H1 (cell line): Measurements from ENCODE around the gene FBXO11. TPM values are rescaled to one million over a fixed set of nuclear protein-coding genes. Genes with fewer than 3 reads are reported as not detected.

Source experiments
- CTCF ChIA-PET: fragments of 300-600 bp; sonication (Branson Sonifier 250); formaldehyde crosslinking; loops from one replicate; lab custom pipeline; 2021; ENCODE audit not compliant: partially characterized antibody; lab: Charles Lee
- POLR2A ChIA-PET: fragments of 300-600 bp; sonication (Branson Sonifier 250); formaldehyde crosslinking; loops from one replicate; lab custom pipeline; 2021; ENCODE audit warnings: inconsistent platforms; ENCODE audit not compliant: partially characterized antibody; lab: Charles Lee
- DNase-seq, 2 experiments: peaks; one replicate each; pipeline versions ENCODE4 v3.0.0 to v3.0.0-alpha.2; 2010 to 2022; ENCODE audit warnings: low spot score in 2 of 2, low read depth in 1 of 2, mixed read lengths in 1 of 2
- FAIRE-seq: peaks from 2 replicates; lab custom pipeline; 2011; peaks lifted over from hg19 to GRCh38; lab: Jason Lieb, UNC
- H2AFZ ChIP-seq: 2 replicates; pipeline ENCODE4 v1.8.1; 2012; ENCODE audit warnings: low read length, inconsistent platforms
- H2AK5ac ChIP-seq: 2 replicates; pipeline ENCODE4 v1.6.1; 2013; ENCODE audit warnings: low read depth, low read length
- H2BK120ac ChIP-seq: replicated peaks from 2 replicates; pipeline ENCODE3; 2013; ENCODE audit warnings: low read depth, low read length, inconsistent platforms
- H2BK12ac ChIP-seq: 2 replicates; pipeline ENCODE4 v1.6.1; 2013; ENCODE audit warnings: low read depth, low read length
- H2BK15ac ChIP-seq: 2 replicates; pipeline ENCODE4 v1.6.1; 2013; ENCODE audit warnings: low read length
- H2BK20ac ChIP-seq: 2 replicates; pipeline ENCODE4 v1.6.1; 2013; ENCODE audit warnings: low read length
- H2BK5ac ChIP-seq: 2 replicates; pipeline ENCODE4 v1.6.1; 2013; ENCODE audit warnings: low read depth, low read length
- H3K14ac ChIP-seq: 2 replicates; pipeline ENCODE4 v1.6.1; 2013; ENCODE audit warnings: inconsistent platforms; ENCODE audit not compliant: insufficient read length
- H3K18ac ChIP-seq: 2 replicates; pipeline ENCODE4 v1.6.1; 2013; ENCODE audit warnings: low read length; ENCODE audit errors: extremely low read depth
- H3K23ac ChIP-seq: 2 replicates; pipeline ENCODE4 v1.6.1; 2013; ENCODE audit warnings: inconsistent platforms; ENCODE audit not compliant: insufficient read length
- H3K23me2 ChIP-seq: 2 replicates; pipeline ENCODE4 v1.6.1; 2013; ENCODE audit warnings: low read depth, low read length
- H3K27ac ChIP-seq: 2 replicates; pipeline ENCODE4 v1.6.1; 2011; ENCODE audit warnings: low read depth, low read length, inconsistent platforms
- H3K27me3 ChIP-seq, 4 experiments: replicated peaks in 1 of 4; 1 replicate in 1 of 4; 2 replicates in 3 of 4; pipeline versions ENCODE4 v1.6.1 to v1.8.1; 2011 to 2013; ENCODE audit warnings: low read length in 3 of 4, mild to moderate bottlenecking in 3 of 4, inconsistent platforms in 2 of 4, mixed read lengths in 2 of 4, moderate library complexity in 1 of 4; ENCODE audit not compliant: control insufficient read depth in 3 of 4, insufficient read depth in 3 of 4; ENCODE audit errors: extremely low read depth in 1 of 4
- H3K36me3 ChIP-seq, 4 experiments: 2 replicates each; pipeline versions ENCODE4 v1.6.1 to v1.8.1; 2011 to 2013; ENCODE audit warnings: mild to moderate bottlenecking in 4 of 4, low read length in 3 of 4, moderate library complexity in 2 of 4, control low read depth in 1 of 4, inconsistent platforms in 1 of 4; ENCODE audit not compliant: insufficient read depth in 4 of 4, control insufficient read depth in 2 of 4
- H3K4ac ChIP-seq: replicated peaks from 2 replicates; pipeline ENCODE3; 2013; ENCODE audit warnings: low read length, low read depth, mixed read lengths, inconsistent platforms; ENCODE audit not compliant: insufficient read length
- H3K4me1 ChIP-seq, 4 experiments: replicated peaks in 1 of 4; 1 replicate in 1 of 4; 2 replicates in 3 of 4; pipeline versions ENCODE4 v1.6.1 to v1.8.1; 2011 to 2013; ENCODE audit warnings: low read length in 3 of 4, inconsistent platforms in 2 of 4, mixed read lengths in 1 of 4; ENCODE audit not compliant: insufficient read depth in 4 of 4, control insufficient read depth in 3 of 4
- H3K4me2 ChIP-seq, 2 experiments: 2 replicates each; pipeline versions ENCODE4 v1.6.1 to v1.8.1; 2011 to 2013; ENCODE audit warnings: low read depth in 2 of 2, low read length in 2 of 2, control low read depth in 1 of 2, inconsistent platforms in 1 of 2, mild to moderate bottlenecking in 1 of 2; ENCODE audit not compliant: insufficient read depth in 1 of 2
- H3K4me3 ChIP-seq, 4 experiments: fragments of 200-600, 300-600 bp in 1 of 4; sonication (generic), shearing (Covaris generic), sonication (Bioruptor Twin) in 1 of 4; 2 replicates each; pipeline versions ENCODE4 v1.5.1 to v1.8.1; 2011 to 2016; ENCODE audit warnings: low read length in 4 of 4, low read depth in 3 of 4, control low read depth in 2 of 4, inconsistent platforms in 2 of 4, mild to moderate bottlenecking in 2 of 4, mixed read lengths in 1 of 4, moderate library complexity in 1 of 4; ENCODE audit not compliant: insufficient read depth in 2 of 4; ENCODE audit errors: extremely low read depth in 1 of 4
- H3K56ac ChIP-seq: replicated peaks from 2 replicates; pipeline ENCODE3; 2013; ENCODE audit warnings: low read depth, mild to moderate bottlenecking, mixed read lengths, low read length, inconsistent platforms; ENCODE audit not compliant: insufficient read length
- H3K79me1 ChIP-seq: 2 replicates; pipeline ENCODE4 v1.6.1; 2013; ENCODE audit warnings: low read depth, low read length, control low read depth
- H3K79me2 ChIP-seq, 2 experiments: 2 replicates each; pipeline versions ENCODE4 v1.6.1 to v1.8.1; 2012 to 2013; ENCODE audit warnings: low read length in 2 of 2, mild to moderate bottlenecking in 2 of 2, inconsistent platforms in 1 of 2; ENCODE audit not compliant: insufficient read depth in 2 of 2, control insufficient read depth in 1 of 2
- H3K9ac ChIP-seq, 4 experiments: replicated peaks in 1 of 4; 1 replicate in 1 of 4; 2 replicates in 3 of 4; pipeline versions ENCODE4 v1.6.1 to v1.8.1; 2011 to 2013; ENCODE audit warnings: low read depth in 3 of 4, low read length in 3 of 4, control low read depth in 2 of 4, mild to moderate bottlenecking in 2 of 4, moderate library complexity in 2 of 4, inconsistent platforms in 1 of 4; ENCODE audit errors: extremely low read depth in 1 of 4
- H3K9me3 ChIP-seq, 2 experiments: 2 replicates each; pipeline versions ENCODE4 v1.6.1 to v1.8.1; 2012 to 2013; ENCODE audit warnings: mild to moderate bottlenecking in 2 of 2, moderate library complexity in 2 of 2, control low read depth in 1 of 2, inconsistent platforms in 1 of 2, low read depth in 1 of 2, low read length in 1 of 2, mixed read lengths in 1 of 2; ENCODE audit not compliant: insufficient read depth in 2 of 2
- H4K20me1 ChIP-seq, 2 experiments: replicated peaks in 1 of 2; 2 replicates each; pipeline versions ENCODE3 to v1.8.1; 2011 to 2013; ENCODE audit warnings: inconsistent platforms in 2 of 2, low read length in 2 of 2, mild to moderate bottlenecking in 1 of 2; ENCODE audit not compliant: insufficient read depth in 2 of 2, control insufficient read depth in 1 of 2
- H4K5ac ChIP-seq: 2 replicates; pipeline ENCODE4 v1.6.1; 2013; ENCODE audit warnings: low read length, low read depth, mixed read lengths, inconsistent platforms; ENCODE audit not compliant: insufficient read length
- H4K8ac ChIP-seq: 2 replicates; pipeline ENCODE4 v1.8.0; 2013; ENCODE audit warnings: mild to moderate bottlenecking, moderate library complexity, low read length, inconsistent platforms; ENCODE audit not compliant: insufficient read depth; ENCODE audit errors: extremely low read depth
- H4K91ac ChIP-seq: replicated peaks from 2 replicates; pipeline ENCODE3; 2013; ENCODE audit warnings: low read length, mixed read lengths, inconsistent platforms; ENCODE audit not compliant: insufficient read length
- ASH2L ChIP-seq: fragments of 200-600, 300-600 bp; sonication (generic); IDR thresholded peaks from one replicate; pipeline ENCODE4 v1.7.1; 2017; ENCODE audit warnings: low read length
- CEBPB ChIP-seq: IDR thresholded peaks from 2 replicates; pipeline ENCODE4 v1.6.1; 2012; ENCODE audit warnings: low read depth, low read length
- CHD2 ChIP-seq: IDR thresholded peaks from 2 replicates; pipeline ENCODE4 v1.6.1; 2012; ENCODE audit warnings: low read length, improper control_type of control experiment
- CREB1 ChIP-seq: IDR thresholded peaks from 2 replicates; pipeline ENCODE4 v1.6.1; 2012; ENCODE audit warnings: inconsistent platforms
- CTBP2 ChIP-seq: IDR thresholded peaks from 2 replicates; pipeline ENCODE4 v1.7.0; 2011; ENCODE audit warnings: borderline replicate concordance, mild to moderate bottlenecking, moderate library complexity, mixed read lengths, low read length; ENCODE audit not compliant: insufficient read depth, insufficient read length
- EZH2 ChIP-seq: fragments of 200-600 bp; sonication (generic); IDR thresholded peaks from 2 replicates; pipeline ENCODE4 v1.7.1; 2012; ENCODE audit warnings: low read depth, mild to moderate bottlenecking, moderate library complexity, low read length, inconsistent platforms; ENCODE audit not compliant: severe bottlenecking
- KDM1A ChIP-seq: fragments of 200-600, 300-600 bp; sonication (generic); IDR thresholded peaks from 2 replicates; pipeline ENCODE4 v1.7.1; 2016; ENCODE audit warnings: mild to moderate bottlenecking, low read length, borderline replicate concordance
- SIRT6 ChIP-seq: IDR thresholded peaks from one replicate; pipeline ENCODE4 v1.7.1; 2012; ENCODE audit warnings: low read length, inconsistent platforms
- WGBS, 2 experiments: shearing (Covaris generic) in 1 of 2; methylation state at CpG; one replicate each; pipeline versions ENCODE4 v1.1.6 to v1.1.7; 2013 to 2015; ENCODE audit warnings: low lambda C conversion rate in 2 of 2, mixed read lengths in 2 of 2, inconsistent platforms in 1 of 2, low coverage in 1 of 2, missing lambda C conversion rate in 1 of 2; ENCODE audit not compliant: insufficient replicate concordance in 2 of 2, insufficient coverage in 1 of 2, insufficient read length in 1 of 2; ENCODE audit errors: extremely low coverage in 1 of 2, missing lambda C conversion rate in 1 of 2; 5-methylcytosine and 5-hydroxymethylcytosine counted together
- polyA plus RNA-seq, 7 experiments: library from polyadenylated mRNA; depleted of rRNA in 3 of 7; stranded (reverse) in 5 of 7; unstranded in 2 of 7; fragments of >200 nt in 5 of 7; fragments of 200-250 nt in 2 of 7; gene quantifications; 1 replicate in 5 of 7; 2 replicates in 1 of 7; 4 replicates in 1 of 7; pipeline versions ENCODE4 v1.2.1 to v1.2.3, GENCODE V29; 2011 to 2013; ENCODE audit warnings: missing spikeins in 2 of 7, mixed read lengths in 2 of 7
- total RNA-seq: library from RNA; stranded (reverse); fragmentation: NEBNext Ultra II Directional; extraction: Animal tissue kit (Norgen Biotek cat#: 25700); gene quantifications from 2 replicates; pipeline ENCODE4 v1.2.1, GENCODE V29; 2021
- TF ChIP-seq, protein P1 (sequence below): IDR thresholded peaks from 2 replicates; pipeline ENCODE4 v1.6.1; 2011; ENCODE audit warnings: low read length, improper control_type of control experiment
- TF ChIP-seq, protein P2 (sequence below): IDR thresholded peaks from 2 replicates; pipeline ENCODE4 v1.6.1; 2011; ENCODE audit warnings: low read depth, mild to moderate bottlenecking, low read length; ENCODE audit not compliant: insufficient read depth

FBXO11 gene
- total and polyA plus RNA-seq, 2 of the 8 experiments (the other 6 are each of a cell fraction or from before 2014, with no cell fraction given): 21.7 to 57.3 TPM

DNA sequence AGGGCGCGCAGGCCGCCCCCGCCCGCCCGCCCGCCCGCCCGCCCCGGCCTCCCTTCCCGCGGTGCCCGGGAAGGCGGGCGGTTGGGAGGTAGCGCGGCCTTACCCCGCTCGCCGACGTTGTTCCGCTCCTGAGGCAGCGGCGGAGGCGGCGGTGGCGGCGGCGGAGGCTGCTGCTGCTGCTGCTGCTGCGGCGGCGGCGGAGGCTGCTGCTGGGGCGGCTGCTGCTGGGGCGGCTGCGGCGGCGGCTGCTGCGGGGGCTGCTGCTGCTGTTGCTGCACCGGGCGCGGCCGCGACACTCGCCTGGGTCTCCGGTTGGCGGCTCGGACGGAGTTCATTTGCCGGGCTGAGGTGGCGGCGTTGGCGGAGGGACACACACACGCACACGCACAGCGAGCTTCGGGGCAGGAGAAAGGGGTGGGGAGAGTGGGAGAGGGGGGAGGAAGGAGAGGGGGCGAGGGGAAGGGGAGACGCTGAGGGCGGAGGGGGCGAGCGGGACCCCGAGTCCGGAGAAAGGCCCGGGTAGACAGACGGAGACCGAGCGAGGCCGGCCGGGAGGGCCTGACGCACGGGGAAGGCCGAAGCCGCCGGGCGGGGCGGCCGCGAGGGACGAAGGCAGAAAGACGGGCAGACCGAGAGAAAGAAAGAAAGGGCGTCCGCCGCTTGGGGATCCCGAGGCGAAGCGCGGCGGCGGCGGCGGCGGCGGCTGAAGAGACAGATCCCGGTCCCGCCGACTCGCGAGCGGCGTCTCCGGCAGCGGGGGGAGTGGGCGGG lies 727 bp downstream of the FBXO11 start:
- H2AK5ac ChIP-seq: no peak overlapping the region
- H3K79me1 ChIP-seq: peaks cover 3% of the 10 kb centered on the region; the same call in 1 of the 2 replicates
- FAIRE-seq (no peak), DNase-seq (peak in 1 of 2 experiments; percentile 64)
- no peak overlapping the region for H3K23ac ChIP-seq
- no peaks in the 10 kb centered on the region for H3K27me3 ChIP-seq
- H3K56ac ChIP-seq: no peak overlapping the region
- H4K91ac ChIP-seq: no peak overlapping the region
- H3K9ac ChIP-seq: peak overlapping the region; percentile 67 to 94 (median 81)
- CTCF ChIA-PET: no interaction called here
- H3K36me3 ChIP-seq: no peaks in the 10 kb centered on the region
- H3K14ac ChIP-seq: no peak overlapping the region
- no peak overlapping the region for H2BK15ac ChIP-seq
- H3K4me1 ChIP-seq: peaks cover 0 to 3% (median 0%) of the 10 kb centered on the region in 4 experiments; a peak in 1 of 7 replicates
- H3K79me2 ChIP-seq: peaks cover 27 to 46% of the 10 kb centered on the region in 2 experiments
- H2BK12ac ChIP-seq: no peak overlapping the region
- H4K8ac ChIP-seq: peak overlapping the region; percentile 95
- 3% methylated on average over 26 of the region's 105 CpGs; no CpG with 5 or more reads in 1 of the 2 experiments for WGBS, 2 experiments
- no peak overlapping the region; the same call in 1 of the 2 replicates for H3K18ac ChIP-seq
- H2BK120ac ChIP-seq: no peak overlapping the region
- peak overlapping the region; percentile 94 for H3K27ac ChIP-seq
- peaks cover 6% of the 10 kb centered on the region; the same call in 1 of the 2 replicates for H3K23me2 ChIP-seq
- H4K5ac ChIP-seq: peak overlapping the region; percentile 48
- no peaks in the 10 kb centered on the region for H3K9me3 ChIP-seq
- H2AFZ ChIP-seq: no peak overlapping the region
- H2BK5ac ChIP-seq: peak overlapping the region; percentile 98; the same call in 1 of the 2 replicates
- peak overlapping the region; percentile 64 to 87; a peak in 3 of 4 replicates for H3K4me2 ChIP-seq
- POLR2A ChIA-PET: no interaction called here
- H3K4ac ChIP-seq: no peak overlapping the region
- H2BK20ac ChIP-seq: no peak overlapping the region
- peaks cover 3 to 6% of the 10 kb centered on the region in 2 experiments for H4K20me1 ChIP-seq
- H3K4me3 ChIP-seq: peak overlapping the region; percentile 48 to 99 (median 70)
- TF ChIP-seq KDM1A (no peak), EZH2 (no peak), CREB1 (no peak), CHD2 (no peak), ASH2L (peak; percentile 48), CEBPB (no peak), SIRT6 (no peak), CTBP2 (no peak)
- TF ChIP-seq, protein P1, sequence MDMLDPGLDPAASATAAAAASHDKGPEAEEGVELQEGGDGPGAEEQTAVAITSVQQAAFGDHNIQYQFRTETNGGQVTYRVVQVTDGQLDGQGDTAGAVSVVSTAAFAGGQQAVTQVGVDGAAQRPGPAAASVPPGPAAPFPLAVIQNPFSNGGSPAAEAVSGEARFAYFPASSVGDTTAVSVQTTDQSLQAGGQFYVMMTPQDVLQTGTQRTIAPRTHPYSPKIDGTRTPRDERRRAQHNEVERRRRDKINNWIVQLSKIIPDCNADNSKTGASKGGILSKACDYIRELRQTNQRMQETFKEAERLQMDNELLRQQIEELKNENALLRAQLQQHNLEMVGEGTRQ: no peak
- TF ChIP-seq, protein P2, sequence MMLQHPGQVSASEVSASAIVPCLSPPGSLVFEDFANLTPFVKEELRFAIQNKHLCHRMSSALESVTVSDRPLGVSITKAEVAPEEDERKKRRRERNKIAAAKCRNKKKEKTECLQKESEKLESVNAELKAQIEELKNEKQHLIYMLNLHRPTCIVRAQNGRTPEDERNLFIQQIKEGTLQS: no peak
